CD4-positive, alpha-beta T cell treated with Interleukin-12 subunit alpha and Interleukin-12 subunit beta, for 1 hour (primary cell): Measurements from ENCODE around the gene MAN1C1.
A peak's percentile ranks its signal among the peaks of the same experiment; 100 is the strongest.

ENCODE experiments used
- DNase-seq: peaks from one replicate; pipeline ENCODE4 v3.0.0-alpha.2; 2020

Gene MAN1C1

DNA sequence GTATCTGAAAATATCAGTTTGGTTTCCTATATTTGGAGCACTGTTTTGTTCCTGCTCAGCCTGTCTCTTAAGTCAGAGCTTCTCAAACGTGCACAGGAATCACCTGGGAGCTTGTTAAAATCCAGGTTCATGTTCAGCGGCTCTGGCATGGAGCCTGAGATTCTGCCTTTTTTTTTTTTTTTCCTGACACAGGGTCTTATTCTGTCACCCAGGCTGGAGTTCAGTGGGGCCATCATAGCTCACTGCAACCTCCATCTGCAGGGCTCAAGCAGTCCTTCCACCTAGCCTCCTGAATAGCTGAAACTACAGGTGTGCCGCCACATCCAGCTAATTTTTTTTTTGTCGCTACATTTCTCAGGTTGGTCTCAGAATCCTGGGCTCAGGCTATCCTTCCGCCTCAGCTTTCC lies 171.2 kb downstream of the MAN1C1 start:
- no peak for DNase-seq

DNA sequence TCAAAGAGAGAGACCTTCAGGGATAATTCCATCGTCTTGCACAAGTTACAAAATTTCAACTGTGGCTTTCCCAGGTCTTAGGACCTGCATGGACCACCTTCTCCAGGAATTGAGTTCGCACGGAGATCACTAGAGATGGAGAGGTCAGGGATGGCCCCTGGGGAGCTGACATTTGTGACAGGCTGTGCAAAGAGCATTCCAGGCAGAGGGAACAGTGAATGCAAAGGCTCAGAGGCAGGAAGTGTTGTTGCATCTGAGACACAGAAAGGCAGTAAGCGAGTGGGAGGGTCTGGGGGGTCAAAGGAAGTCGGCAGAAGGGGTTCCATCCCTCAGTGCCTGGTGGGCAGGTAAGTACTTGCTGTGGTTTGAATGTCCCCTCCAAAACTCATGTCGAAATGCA lies 173.9 kb downstream of the MAN1C1 start:
- no peak for DNase-seq

DNA sequence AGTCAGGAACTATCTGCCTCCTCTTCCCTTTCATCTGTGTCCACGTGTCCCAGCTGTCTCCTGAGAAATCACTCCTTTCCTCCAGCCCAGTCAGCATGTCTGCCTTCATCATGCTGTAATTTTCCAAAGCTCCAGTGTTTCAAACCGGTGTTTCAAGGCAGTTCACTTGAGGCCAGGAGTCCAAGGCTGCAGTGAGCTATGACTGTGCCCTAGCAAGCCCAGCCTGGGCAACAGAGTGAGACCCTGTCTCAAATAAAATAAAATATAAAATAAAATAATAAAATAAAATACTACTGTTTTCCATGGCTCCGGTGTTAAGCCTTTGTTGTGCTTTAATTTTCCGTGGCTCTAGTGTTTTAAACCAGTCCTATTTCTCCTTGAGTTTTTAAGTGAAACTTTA lies 175.5 kb downstream of the MAN1C1 start:
- no peak for DNase-seq

DNA sequence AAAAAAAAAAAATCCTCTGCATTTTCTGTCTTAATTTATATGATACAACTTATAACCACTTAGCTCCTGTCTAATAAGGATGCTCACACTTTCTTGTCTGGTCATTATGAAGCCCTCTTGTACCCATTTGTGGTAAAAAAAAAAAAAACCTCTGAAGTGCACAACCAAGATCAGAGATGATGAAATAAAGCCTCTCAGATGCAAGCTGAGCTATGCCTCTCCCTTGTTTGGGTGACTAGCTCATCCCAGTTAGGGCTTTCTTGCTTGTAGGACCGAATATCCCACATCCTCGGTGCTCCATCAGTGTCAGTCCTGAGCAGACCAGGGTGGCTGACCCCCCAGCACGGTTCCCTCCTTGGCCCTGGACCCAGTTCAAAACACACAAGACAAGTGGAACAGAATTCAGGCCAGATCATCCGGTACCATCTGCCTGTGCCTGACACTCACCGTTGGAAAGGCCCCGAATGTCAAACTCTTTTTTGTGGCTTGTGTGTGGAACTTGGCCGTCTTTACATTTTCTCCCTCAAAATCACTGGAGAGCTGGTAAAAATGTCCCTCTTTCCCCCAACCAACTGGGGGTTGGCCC lies 177.1 kb downstream of the MAN1C1 start:
- DNase-seq, result no peak

DNA sequence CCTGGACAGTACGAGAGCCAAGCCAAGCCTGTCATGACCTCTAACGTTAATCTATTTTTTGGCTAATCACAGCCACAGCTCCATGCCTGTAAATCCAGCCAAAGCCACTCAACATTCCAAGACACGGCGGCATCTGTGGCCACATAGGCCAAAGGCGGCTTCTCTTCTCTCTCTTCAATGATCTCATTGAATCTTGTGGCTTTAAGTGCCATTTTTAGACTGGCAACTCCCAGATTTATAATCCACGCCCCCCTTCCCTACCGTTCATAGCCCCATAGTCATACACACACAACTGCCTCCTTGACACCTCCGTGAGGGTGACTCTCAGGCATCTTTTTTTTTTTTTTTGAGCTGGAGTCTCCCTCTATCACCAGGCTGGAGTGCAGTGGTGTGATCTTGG lies 177.7 kb downstream of the MAN1C1 start:
- DNase-seq, result no peak

DNA sequence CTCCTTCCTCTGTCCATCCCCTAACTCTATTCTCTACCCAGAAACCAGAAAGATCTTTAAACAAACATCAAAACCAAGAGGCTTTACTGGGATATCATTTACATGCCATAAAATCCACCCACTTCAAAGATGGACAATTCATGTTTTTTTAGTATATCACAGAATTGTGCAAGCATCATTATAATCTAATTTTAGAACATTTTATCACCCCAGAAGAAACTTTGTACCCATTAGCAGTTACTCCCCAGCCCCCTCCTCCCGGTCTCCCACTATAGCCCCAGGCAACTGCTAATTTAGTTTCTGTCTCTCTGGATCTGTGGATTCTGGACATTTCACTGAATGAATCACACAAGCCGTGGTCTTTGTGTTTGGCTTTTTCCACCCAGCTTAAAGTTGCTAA lies 178.6 kb downstream of the MAN1C1 start:
- DNase-seq, result no peak

DNA sequence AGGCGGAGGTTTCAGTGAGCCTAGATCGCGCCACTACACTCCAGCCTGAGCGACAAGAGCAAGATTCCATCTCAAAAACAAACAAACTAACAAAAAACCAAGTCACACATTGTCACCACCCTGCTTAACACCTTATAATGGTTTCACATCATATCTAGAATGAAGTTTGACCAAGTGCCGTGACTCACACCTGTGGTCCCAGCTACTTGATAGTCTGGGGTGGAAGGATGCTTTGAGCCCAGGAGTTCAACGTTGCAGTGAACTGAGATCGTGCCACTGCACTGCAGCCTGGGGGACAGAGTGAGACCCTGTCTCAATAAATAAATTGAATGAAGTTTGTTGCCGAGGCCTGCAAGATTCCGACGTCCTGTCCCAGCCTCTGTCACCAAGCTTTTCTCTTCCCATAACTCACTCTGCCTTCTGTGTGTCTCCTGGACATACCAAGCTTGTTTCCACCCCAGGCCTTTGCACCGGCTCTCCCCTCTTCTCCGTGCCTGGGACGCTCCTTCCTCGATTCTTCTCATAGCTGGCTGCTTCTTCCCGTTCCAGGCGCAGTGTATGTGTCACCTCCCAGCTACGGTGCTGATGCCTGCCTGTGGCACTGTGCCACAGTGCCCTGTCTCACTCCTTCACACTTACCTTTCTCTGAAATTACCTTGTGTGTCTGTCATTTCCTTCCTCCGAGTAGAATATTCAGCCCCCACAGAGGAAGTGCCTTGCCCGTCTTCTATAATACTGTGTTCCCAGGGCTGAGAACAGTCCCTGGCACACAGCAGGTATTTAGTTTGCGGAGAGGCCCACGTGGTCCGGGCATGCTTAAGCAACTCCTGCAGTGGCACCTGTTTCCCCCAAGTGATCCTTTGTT lies 179.6 kb downstream of the MAN1C1 start:
- peak; percentile 59 for DNase-seq

DNA sequence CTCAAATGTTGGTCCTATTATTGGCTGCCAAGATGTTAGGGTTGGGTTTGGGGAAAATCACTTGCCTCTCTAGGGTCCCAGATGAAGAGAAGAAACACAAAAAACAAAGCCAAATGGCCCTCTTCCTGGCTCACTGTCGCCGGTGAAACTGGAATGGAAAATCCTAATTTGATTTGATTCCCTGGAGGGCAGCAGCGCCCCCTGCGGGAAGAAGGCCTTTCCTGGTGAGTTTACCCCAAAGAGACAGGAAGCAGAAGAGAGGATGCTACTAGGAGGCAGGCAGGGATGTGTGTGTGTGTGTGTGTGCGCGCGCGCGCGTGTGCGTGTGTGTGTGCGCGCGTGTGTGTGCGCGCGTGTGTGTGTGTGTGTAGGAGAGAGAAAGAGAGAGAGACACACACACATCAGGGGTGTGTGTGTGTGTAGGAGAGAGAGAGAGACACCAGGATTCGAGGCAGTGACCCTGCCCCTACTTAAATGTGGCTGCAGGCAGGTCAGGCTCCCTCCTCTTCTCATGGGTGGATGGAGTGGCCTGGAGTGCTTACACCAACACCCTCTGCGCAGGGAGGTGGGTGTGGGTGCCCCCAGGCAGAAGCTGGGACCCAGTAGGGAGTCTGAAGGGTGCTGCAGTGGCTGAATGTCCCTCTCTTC lies 180.3 kb downstream of the MAN1C1 start:
- peak; percentile 83 for DNase-seq

DNA sequence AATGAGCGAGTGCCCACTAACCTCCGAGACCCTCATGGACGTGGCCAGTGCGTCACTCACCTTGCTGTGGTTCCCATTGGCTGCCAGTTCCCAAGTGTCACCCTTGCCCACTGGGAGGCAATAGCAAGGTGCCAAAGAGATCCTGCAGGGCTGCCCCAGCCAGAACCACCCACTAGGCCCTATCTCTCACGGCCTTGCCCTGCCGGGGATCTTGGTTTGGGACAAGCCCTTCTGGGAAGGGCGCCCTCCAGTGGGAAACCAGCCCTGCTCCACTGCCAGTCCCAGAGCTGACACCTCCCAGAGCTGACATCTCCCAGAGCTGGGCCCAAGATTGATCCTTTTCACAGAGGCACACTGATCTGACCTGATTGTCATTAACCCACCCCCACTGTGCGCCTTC lies 181.3 kb downstream of the MAN1C1 start:
- DNase-seq, result peak; percentile 38

DNA sequence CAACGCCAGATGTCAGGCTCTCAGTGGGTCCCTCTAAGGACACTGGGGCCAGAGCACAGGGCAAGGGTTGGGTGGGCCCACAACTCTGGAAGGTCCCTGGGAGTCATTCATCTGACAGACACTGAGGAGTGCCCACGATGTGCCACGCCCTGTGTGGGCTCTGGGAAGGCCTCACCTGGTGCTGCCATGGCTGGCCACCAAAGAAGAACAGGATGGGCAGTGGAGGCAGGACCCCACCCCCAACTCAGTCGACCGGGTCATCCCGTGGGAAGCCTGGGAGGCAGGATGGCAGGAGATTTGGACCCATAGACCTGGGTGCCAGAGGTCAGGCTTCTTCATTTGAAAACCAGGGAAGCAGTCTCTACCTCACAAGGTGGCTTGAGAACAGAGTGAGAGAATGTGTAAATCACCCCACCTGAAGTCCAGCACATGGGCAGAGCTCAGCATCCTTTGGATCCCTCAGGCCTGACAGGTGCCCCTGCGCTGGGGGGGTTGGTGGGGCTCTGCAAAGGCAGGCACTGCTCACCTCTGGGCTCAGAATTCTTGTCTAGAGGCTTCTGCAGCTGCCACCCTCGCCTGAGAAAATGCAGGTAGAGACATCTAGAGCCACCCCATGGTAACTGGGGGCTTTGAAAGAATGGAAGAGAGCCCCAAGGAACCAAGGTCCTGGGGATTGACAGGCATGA lies 182.2 kb downstream of the MAN1C1 start:
- DNase-seq, result no peak

DNA sequence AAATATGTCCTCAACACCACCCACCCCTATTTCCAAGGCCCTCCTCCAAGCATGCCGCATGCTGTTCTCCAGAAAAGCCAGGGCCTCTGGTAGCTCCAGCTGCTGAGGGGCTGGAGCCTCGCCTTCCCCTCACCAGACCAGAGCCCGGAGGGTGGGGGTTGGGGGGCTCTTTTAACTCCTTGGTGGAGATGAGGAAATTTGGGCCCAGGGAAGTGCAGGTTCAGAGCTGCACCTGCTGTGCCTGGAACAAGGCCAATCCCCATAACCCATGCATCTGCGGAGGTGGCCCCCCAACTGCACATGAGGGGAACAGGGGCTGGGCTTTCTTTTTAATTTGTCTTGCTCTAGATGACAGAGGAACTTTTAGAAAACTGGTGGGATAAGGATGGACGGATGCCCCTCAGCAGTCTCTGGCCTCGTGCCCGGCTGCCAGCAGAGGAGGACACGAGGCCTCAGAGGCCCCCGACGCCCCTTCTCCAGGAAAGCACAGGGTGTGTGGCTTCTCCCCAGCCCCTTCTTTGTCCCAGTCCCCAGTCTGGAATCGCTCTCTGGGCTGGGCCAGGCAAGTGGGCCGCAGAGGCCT lies 182.9 kb downstream of the MAN1C1 start:
- DNase-seq, result no peak

DNA sequence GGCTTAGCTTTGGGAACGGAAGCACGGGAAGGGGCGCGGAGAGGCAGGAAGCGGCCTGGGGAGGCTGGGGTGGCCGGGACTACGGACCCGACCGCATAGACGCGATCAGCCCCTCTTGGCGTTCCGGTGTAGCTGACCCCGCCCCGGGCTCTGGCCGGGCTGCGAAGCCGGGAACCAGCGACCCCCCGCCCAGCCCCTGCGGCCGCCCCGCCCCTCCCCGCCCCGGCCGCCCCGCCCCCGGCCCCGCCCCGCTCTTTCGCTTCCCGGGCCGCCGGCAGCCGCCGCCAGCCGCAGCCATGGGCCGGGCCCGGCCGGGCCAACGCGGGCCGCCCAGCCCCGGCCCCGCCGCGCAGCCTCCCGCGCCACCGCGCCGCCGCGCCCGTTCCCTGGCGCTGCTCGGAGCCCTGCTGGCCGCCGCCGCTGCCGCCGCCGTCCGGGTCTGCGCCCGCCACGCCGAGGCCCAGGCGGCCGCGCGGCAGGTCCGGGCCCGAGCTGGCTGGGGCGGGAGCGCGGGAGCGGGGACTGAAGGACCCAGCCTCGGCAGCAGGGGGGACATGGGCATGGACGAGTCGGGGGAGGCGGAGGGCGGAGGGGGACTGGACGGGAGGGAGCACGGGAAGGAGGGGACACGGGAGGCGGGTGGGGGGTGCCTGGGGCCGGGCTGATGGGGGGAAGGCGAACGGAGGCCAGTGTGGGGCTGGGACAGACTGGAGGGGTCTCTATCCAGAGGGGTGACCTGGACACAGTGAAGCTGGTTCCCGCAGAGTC lies 183.5 kb downstream of the MAN1C1 start, which contains the start of gene SELENON:
TSS of gene SELENON (plus strand) at position 259 of the 768 bp plus-strand sequence. CDS start at position 297, 38 bp downstream.
- DNase-seq, result peak; percentile 48

DNA sequence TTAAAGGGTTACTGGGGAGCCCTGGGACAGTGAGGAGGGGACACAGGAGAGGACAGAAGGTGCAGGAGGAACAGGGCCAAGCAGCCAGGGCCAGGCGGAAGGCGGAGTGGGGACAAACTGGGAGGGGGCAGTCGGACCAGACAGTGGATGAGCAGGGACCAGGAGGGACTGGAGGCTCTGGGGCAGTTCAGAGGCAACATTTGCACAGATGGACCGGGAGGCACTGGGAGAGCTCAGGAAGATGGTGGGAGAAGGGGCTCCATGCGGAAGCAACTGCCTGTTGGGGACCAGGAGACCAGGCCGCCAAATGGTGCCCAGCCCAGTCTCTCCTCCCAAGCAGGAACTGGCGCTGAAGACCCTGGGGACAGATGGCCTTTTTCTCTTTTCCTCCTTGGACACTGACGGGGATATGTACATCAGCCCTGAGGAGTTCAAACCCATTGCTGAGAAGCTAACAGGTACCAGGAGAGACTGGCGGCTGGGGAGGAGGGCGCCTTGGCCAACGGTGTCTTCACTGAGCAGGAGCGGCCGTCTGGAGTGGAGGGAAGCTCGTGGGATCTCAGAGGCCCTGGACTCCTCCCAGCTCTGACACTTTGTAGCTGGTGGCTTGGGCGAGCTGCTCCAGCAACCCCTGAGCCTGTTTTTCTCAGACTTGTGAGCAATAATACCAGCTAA lies 184.2 kb downstream of the MAN1C1 start:
- DNase-seq, result no peak

DNA sequence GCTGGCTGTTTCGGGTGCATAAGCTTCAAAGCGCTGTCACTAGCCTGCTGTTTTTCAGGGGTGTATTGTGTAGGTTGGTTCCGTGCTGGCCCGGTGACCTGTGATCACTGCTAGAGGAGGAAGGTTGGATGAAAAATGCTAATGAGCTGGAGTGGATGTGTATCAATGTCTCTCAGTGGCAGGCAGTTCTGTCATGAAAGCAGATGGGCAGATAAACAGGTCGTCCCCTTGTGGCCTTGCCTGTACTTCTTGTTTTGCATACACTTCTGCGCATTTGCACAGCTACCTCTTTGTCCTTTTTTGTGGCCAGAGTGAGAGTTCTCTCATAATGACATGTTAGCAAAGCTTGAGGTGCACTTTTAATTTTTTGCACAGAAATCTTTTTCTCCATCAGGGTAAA lies 186.3 kb downstream of the MAN1C1 start:
- no peak for DNase-seq

DNA sequence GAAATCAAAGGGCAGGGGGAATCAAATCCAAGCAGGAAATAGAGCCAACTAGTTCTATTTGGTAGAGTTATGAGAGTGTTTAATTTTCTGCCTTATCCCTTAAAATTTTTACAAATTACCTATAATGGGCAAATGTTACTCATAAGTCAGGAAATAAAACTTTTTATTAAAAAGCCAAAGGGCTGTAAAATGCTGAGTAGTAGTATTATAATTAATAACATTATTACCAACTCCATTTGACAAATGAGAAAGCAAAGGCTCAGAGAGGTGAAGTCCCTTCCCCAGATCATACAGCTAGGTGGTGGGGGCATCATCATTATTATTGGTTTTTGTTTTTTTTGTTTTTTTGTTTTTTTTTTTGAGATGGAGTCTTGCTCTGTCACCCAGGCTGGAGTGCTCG lies 186.8 kb downstream of the MAN1C1 start:
- DNase-seq, result no peak

DNA sequence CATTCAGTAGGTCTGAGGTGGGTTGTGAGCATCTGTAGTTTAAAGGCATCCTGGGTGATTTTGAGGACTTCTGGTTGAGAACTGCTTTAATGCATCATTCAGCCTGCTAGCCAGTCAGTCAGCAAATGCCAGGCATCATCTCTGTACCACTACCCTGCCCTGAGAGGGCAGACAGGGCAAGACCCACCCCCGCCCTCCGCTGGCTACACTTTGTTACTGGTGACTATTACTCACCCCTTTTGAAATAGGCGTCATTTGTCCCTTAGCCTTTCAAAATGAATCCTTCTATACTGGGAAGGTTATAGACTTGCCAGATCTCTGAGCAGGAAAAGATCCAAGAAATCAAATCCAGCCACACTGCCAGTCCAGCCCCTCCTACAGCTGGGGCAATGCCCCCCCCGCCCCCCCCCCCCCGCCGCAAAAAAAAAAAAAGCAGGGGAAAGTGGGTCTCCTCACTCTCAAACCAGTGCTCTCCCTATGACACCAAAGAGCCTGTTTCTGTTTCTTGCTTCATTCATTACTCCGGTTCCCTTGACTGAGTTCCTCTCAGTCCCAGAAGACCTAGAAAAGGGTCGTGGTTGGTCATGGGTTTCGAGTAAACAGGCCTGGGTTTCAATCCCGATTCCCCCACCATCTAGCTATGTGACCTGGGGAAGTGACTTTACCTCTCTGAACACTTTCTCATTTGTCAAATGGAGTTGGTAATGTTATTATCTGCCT lies 187.8 kb downstream of the MAN1C1 start:
- DNase-seq, result no peak

DNA sequence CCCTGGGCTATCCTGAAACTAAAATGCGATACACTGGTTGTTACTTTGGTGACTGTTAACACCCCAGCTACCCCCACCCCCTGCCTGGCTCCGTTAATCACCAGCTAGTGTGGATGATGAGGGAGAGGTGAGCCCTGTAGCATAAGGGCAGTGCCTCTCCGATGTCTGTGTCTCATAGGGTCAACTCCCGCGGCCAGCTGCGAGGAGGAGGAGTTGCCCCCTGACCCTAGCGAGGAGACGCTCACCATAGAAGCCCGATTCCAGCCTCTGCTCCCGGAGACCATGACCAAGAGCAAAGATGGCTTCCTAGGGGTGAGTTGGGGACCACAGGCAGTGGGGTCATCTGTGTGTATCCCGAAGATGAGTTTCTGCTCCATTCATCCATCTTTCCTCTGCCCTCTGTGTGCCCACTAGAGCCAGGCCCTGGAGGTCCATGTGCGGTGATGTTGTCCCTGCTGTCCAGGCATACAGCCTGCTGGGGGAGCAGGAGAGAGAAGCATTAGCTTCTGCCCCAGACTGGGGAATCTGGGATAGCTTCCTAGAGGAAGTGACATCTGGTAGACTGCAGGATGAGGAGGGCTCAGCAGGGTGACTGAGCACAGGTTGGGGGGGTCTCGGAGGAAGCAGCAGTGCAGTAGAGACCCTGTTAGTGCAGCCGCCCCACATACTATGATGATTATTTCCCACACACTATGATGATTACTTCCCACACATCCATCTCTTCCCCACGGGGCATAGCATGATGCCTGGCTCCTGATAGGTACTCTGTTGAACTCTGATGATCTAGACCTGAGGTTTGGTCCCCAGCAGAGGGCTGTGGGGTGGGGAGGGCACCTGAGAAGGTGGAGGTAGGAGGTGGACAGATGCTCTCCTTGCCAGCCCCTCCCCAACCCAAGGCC lies 188.6 kb downstream of the MAN1C1 start:
- DNase-seq, result no peak

DNA sequence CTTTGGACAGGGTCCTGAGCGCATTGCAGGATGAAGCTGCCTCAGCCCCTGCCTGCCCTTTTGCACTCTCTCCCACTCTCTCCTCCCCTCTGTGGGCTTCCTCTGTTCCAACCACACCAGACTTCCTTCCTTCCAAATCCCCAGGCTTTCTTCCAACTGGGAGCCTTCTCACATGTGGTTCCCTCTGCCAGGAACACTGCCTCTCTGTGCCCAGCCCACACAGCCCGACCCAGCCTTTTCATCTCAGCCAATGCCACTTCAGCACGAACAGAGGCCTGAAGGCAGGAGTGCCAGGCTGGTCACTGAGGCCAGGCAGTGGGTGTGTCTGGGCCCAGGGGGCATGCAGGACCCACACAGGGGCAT lies 189.3 kb downstream of the MAN1C1 start:
- no peak for DNase-seq

DNA sequence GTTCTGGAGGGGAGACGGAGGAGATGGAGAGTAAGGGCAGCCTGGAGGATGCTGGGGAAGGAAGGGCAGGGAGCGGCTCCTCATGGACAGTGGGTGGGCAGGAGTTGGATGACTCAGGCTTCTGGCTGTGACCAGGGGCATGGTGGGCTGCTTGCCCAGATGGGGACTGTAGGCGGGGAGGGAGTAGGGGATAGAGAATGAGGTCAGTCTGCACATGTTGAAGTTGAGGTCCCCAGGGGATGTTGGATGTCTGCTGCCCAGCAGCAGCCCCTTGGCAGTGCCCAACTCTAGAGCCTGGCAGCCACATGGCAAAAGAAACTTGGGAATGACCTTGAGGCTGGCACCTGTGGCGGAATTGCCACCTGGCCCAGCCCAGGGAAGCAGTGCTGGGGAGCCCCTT lies 189.8 kb downstream of the MAN1C1 start:
- no peak for DNase-seq
